BLaER1 (cell line): ENCODE measurements around the gene CD68.

ENCODE experiments used
- H3K27ac ChIP-seq: shearing (Covaris generic); formaldehyde crosslinking; 2 replicates; pipeline ENCODE4 v1.8.1; 2022
- H3K27me3 ChIP-seq: shearing (Covaris generic); formaldehyde crosslinking; 2 replicates; pipeline ENCODE4 v1.8.1; 2022
- H3K36me3 ChIP-seq: shearing (Covaris generic); formaldehyde crosslinking; 2 replicates; pipeline ENCODE4 v1.8.1; 2022
- H3K4me1 ChIP-seq: shearing (Covaris generic); formaldehyde crosslinking; 2 replicates; pipeline ENCODE4 v1.8.1; 2022
- H3K4me2 ChIP-seq: shearing (Covaris generic); formaldehyde crosslinking; 2 replicates; pipeline ENCODE4 v1.8.1; 2022
- H3K4me3 ChIP-seq: shearing (Covaris generic); formaldehyde crosslinking; 2 replicates; pipeline ENCODE4 v1.8.1; 2022
- H3K9ac ChIP-seq: shearing (Covaris generic); formaldehyde crosslinking; 2 replicates; pipeline ENCODE4 v1.8.1; 2022
- H3K9me3 ChIP-seq: shearing (Covaris generic); formaldehyde crosslinking; 2 replicates; pipeline ENCODE4 v1.8.1; 2022
- H4K20me1 ChIP-seq: shearing (Covaris generic); formaldehyde crosslinking; 2 replicates; pipeline ENCODE4 v1.8.1; 2022
- Cebpa-rat ChIP-seq: shearing (Covaris generic); IDR thresholded peaks from 2 replicates; pipeline ENCODE4 v1.8.1; 2022

The CD68 gene

GRCh38 chr17:7572588-7573323 is 6.7 kb upstream of the CD68 start:
- Histone ChIP-seq H4K20me1 (peaks cover 50% of the 10 kb centered on the region), H3K27me3 (no peaks in the 10 kb centered on the region), H3K36me3 (peaks cover 75% of the 10 kb centered on the region), H3K9me3 (no peaks in the 10 kb centered on the region), H3K9ac (peak overlapping the region; percentile 100), H3K27ac (peak overlapping the region; percentile 100), H3K4me1 (peaks cover 45% of the 10 kb centered on the region), H3K4me2 (peak overlapping the region; percentile 98), H3K4me3 (peak overlapping the region; percentile 100)
- TF ChIP-seq Cebpa-rat: no peak

GRCh38 chr17:7573324-7574080 is 5.9 kb upstream of the CD68 start:
- peak overlapping the region; percentile 100 for H3K4me3 ChIP-seq
- peaks cover 52% of the 10 kb centered on the region for H3K4me1 ChIP-seq
- H3K27ac ChIP-seq: peak overlapping the region; percentile 100
- no peaks in the 10 kb centered on the region for H3K9me3 ChIP-seq
- peak overlapping the region; percentile 100 for H3K9ac ChIP-seq
- peak overlapping the region; percentile 98 for H3K4me2 ChIP-seq
- peak; percentile 98 for TF ChIP-seq Cebpa-rat
- H3K27me3 ChIP-seq: no peaks in the 10 kb centered on the region
- H4K20me1 ChIP-seq: peaks cover 57% of the 10 kb centered on the region
- peaks cover 78% of the 10 kb centered on the region for H3K36me3 ChIP-seq

- TF ChIP-seq Cebpa-rat: no peak
- peak overlapping the region; percentile 100 for H3K27ac ChIP-seq
- H3K27me3 ChIP-seq: no peaks in the 10 kb centered on the region
- H3K36me3 ChIP-seq: peaks cover 77% of the 10 kb centered on the region
- peaks cover 61% of the 10 kb centered on the region for H3K4me1 ChIP-seq
- H3K4me2 ChIP-seq: peak overlapping the region; percentile 98
- peak overlapping the region; percentile 100 for H3K9ac ChIP-seq
- peak overlapping the region; percentile 100 for H3K4me3 ChIP-seq
- peaks cover 66% of the 10 kb centered on the region for H4K20me1 ChIP-seq
- H3K9me3 ChIP-seq: no peaks in the 10 kb centered on the region
These were observed 5.1 kb upstream of the CD68 start for GRCh38 chr17:7574176-7574953.

- Histone ChIP-seq H3K4me3 (peak overlapping the region; percentile 100; the same call in 1 of the 2 replicates), H3K9ac (peak overlapping the region; percentile 100), H3K36me3 (peaks cover 73% of the 10 kb centered on the region), H3K27me3 (no peaks in the 10 kb centered on the region), H3K4me1 (peaks cover 72% of the 10 kb centered on the region), H3K27ac (no peak overlapping the region; the same call in 1 of the 2 replicates), H3K9me3 (no peaks in the 10 kb centered on the region), H4K20me1 (peaks cover 77% of the 10 kb centered on the region), H3K4me2 (peak overlapping the region; percentile 98)
- no peak for TF ChIP-seq Cebpa-rat
These were observed 4.0 kb upstream of the CD68 start for GRCh38 chr17:7575481-7575883.

- no peak for TF ChIP-seq Cebpa-rat
- 0 out of 2 replicates have a peak overlapping the region, but pooled peaks have one; percentile 100 for H3K4me3 ChIP-seq
- no peaks in the 10 kb centered on the region for H3K9me3 ChIP-seq
- peaks cover 77% of the 10 kb centered on the region for H4K20me1 ChIP-seq
- peak overlapping the region; percentile 98 for H3K4me2 ChIP-seq
- H3K4me1 ChIP-seq: peaks cover 77% of the 10 kb centered on the region
- no peaks in the 10 kb centered on the region for H3K27me3 ChIP-seq
- H3K36me3 ChIP-seq: peaks cover 73% of the 10 kb centered on the region
- no peak overlapping the region; the same call in 1 of the 2 replicates for H3K27ac ChIP-seq
- peak overlapping the region; percentile 100 for H3K9ac ChIP-seq
These were observed 3.5 kb upstream of the CD68 start for GRCh38 chr17:7575959-7576358.

- Histone ChIP-seq H3K9me3 (no peaks in the 10 kb centered on the region), H3K4me2 (peak overlapping the region; percentile 98), H3K9ac (peak overlapping the region; percentile 13; the same call in 1 of the 2 replicates), H3K27ac (no peak overlapping the region), H3K4me3 (no peak overlapping the region), H3K4me1 (peaks cover 78% of the 10 kb centered on the region), H3K27me3 (no peaks in the 10 kb centered on the region), H4K20me1 (peaks cover 77% of the 10 kb centered on the region), H3K36me3 (peaks cover 68% of the 10 kb centered on the region)
- no peak for TF ChIP-seq Cebpa-rat
These were observed 3.0 kb upstream of the CD68 start for GRCh38 chr17:7576432-7576937.

GRCh38 chr17:7577327-7578199 is 1.9 kb upstream of the CD68 start:
- peak overlapping the region; percentile 98 for H3K4me2 ChIP-seq
- peaks cover 68% of the 10 kb centered on the region for H3K36me3 ChIP-seq
- no peaks in the 10 kb centered on the region for H3K9me3 ChIP-seq
- peaks cover 87% of the 10 kb centered on the region for H3K4me1 ChIP-seq
- H3K9ac ChIP-seq: peak overlapping the region; percentile 13; the same call in 1 of the 2 replicates
- no peak overlapping the region for H3K27ac ChIP-seq
- TF ChIP-seq Cebpa-rat: no peak
- no peak overlapping the region for H3K4me3 ChIP-seq
- H4K20me1 ChIP-seq: peaks cover 77% of the 10 kb centered on the region
- H3K27me3 ChIP-seq: no peaks in the 10 kb centered on the region

- peak overlapping the region; percentile 96 for H3K27ac ChIP-seq
- H3K4me1 ChIP-seq: peaks cover 93% of the 10 kb centered on the region
- H3K9me3 ChIP-seq: no peaks in the 10 kb centered on the region
- no peak overlapping the region for H3K4me3 ChIP-seq
- H4K20me1 ChIP-seq: peaks cover 55% of the 10 kb centered on the region
- peak overlapping the region; percentile 98 for H3K4me2 ChIP-seq
- peak overlapping the region; percentile 95 for H3K9ac ChIP-seq
- H3K27me3 ChIP-seq: no peaks in the 10 kb centered on the region
- TF ChIP-seq Cebpa-rat: no peak
- peaks cover 55% of the 10 kb centered on the region for H3K36me3 ChIP-seq
These were observed 581 bp downstream of the CD68 start for GRCh38 chr17:7579834-7580603.
